Activated T-helper 2 cell treated with anti-CD3 and anti-CD28 coated beads, Interferon-gamma antibody, Interleukin-2, Interleukin-4, amounts not matched to agents 10 μg/mL and 5 μg/mL and 100 μg/mL, durations not matched to agents 14 hours and 24 hours and 36 hours (primary cell): Measurements from ENCODE around the gene PDPK1. TPM values are rescaled to one million over a fixed set of nuclear protein-coding genes. Genes with fewer than 3 reads are reported as not detected.

ENCODE experiments used
- DNase-seq: peaks from one replicate; pipeline ENCODE4 v3.0.0; 2021; ENCODE audit warnings: low spot score
- H3K27ac Mint-ChIP-seq: one replicate; pipeline ENCODE4 v1.8.0; 2021; ENCODE audit warnings: mixed read lengths
- H3K27me3 Mint-ChIP-seq: one replicate; pipeline ENCODE4 v1.8.0; 2021; ENCODE audit warnings: low read depth, mixed read lengths
- H3K36me3 Mint-ChIP-seq: one replicate; pipeline ENCODE4 v1.8.0; 2021; ENCODE audit warnings: low read depth, mixed read lengths
- H3K4me1 Mint-ChIP-seq: one replicate; pipeline ENCODE4 v1.8.0; 2021; ENCODE audit warnings: low read depth, mixed read lengths
- H3K4me3 Mint-ChIP-seq: one replicate; pipeline ENCODE4 v1.8.0; 2021; ENCODE audit warnings: low read depth, mild to moderate bottlenecking, moderate library complexity, mixed read lengths
- H3K9me3 Mint-ChIP-seq: one replicate; pipeline ENCODE4 v1.8.0; 2021; ENCODE audit warnings: mixed read lengths
- intact Hi-C: fragments of 100-400 bp; cut with micrococcal nuclease; formaldehyde crosslinking; loops from one replicate; pipeline ENCODE4 v1.15.1; 2023
- total RNA-seq: library from RNA; stranded (reverse); gene quantifications from 2 replicates; pipeline ENCODE4 v1.2.3, GENCODE V29; 2022

PDPK1 gene
- total RNA-seq, 1 donor from 2014 or later: 45.7 TPM

- Mint-ChIP-seq H3K36me3 (peaks cover 3% of the 10 kb centered on the region), H3K4me1 (no peaks in the 10 kb centered on the region), H3K27ac (no peak overlapping the region), H3K4me3 (no peak overlapping the region), H3K27me3 (no peaks in the 10 kb centered on the region), H3K9me3 (no peaks in the 10 kb centered on the region)
- intact Hi-C loops: no loop called here
- DNase-seq: no peak
These were observed 38.4 kb upstream of the PDPK1 start for GRCh38 chr16:2499454-2499853.

GRCh38 chr16:2499890-2500429, 37.9 kb upstream of the PDPK1 start:
- Mint-ChIP-seq H3K9me3 (no peaks in the 10 kb centered on the region), H3K27me3 (no peaks in the 10 kb centered on the region), H3K36me3 (peaks cover 3% of the 10 kb centered on the region), H3K4me3 (no peak overlapping the region), H3K4me1 (no peaks in the 10 kb centered on the region), H3K27ac (no peak overlapping the region)
- DNase-seq: no peak
- intact Hi-C loops: no loop called here

- intact Hi-C loops: no loop called here
- H3K4me1 Mint-ChIP-seq: no peaks in the 10 kb centered on the region
These were observed 37.3 kb upstream of the PDPK1 start for GRCh38 chr16:2500430-2500917.

GRCh38 chr16:2500918-2501750, 36.7 kb upstream of the PDPK1 start:
- H3K27me3 Mint-ChIP-seq: no peaks in the 10 kb centered on the region
- intact Hi-C loops: no loop called here
- peaks cover 3% of the 10 kb centered on the region for H3K36me3 Mint-ChIP-seq

More at GRCh38 chr16:2500430-2500917, 37.3 kb upstream of the PDPK1 start:
- no peak for DNase-seq
- Mint-ChIP-seq H3K36me3 (peaks cover 3% of the 10 kb centered on the region), H3K4me3 (no peak overlapping the region), H3K9me3 (no peaks in the 10 kb centered on the region), H3K27ac (no peak overlapping the region), H3K27me3 (no peaks in the 10 kb centered on the region)

GRCh38 chr16:2501946-2502895, 35.6 kb upstream of the PDPK1 start:
- Mint-ChIP-seq H3K27me3 (no peaks in the 10 kb centered on the region), H3K4me1 (no peaks in the 10 kb centered on the region), H3K27ac (no peak overlapping the region), H3K9me3 (no peaks in the 10 kb centered on the region), H3K36me3 (peaks cover 3% of the 10 kb centered on the region), H3K4me3 (no peak overlapping the region)
- intact Hi-C loops: no loop called here
- DNase-seq: no peak

More at GRCh38 chr16:2500918-2501750, 36.7 kb upstream of the PDPK1 start:
- no peaks in the 10 kb centered on the region for H3K9me3 Mint-ChIP-seq
- H3K27ac Mint-ChIP-seq: no peak overlapping the region
- H3K4me1 Mint-ChIP-seq: no peaks in the 10 kb centered on the region
- H3K4me3 Mint-ChIP-seq: no peak overlapping the region
- DNase-seq: peak; percentile 69

GRCh38 chr16:2505695-2506094, 32.1 kb upstream of the PDPK1 start:
- intact Hi-C loops: no loop called here
- no peaks in the 10 kb centered on the region for H3K36me3 Mint-ChIP-seq
- DNase-seq: no peak
- no peak overlapping the region for H3K4me3 Mint-ChIP-seq
- no peaks in the 10 kb centered on the region for H3K4me1 Mint-ChIP-seq
- no peaks in the 10 kb centered on the region for H3K9me3 Mint-ChIP-seq
- no peak overlapping the region for H3K27ac Mint-ChIP-seq
- no peaks in the 10 kb centered on the region for H3K27me3 Mint-ChIP-seq

- Mint-ChIP-seq H3K27ac (no peak overlapping the region), H3K4me3 (no peak overlapping the region), H3K27me3 (no peaks in the 10 kb centered on the region), H3K4me1 (no peaks in the 10 kb centered on the region), H3K9me3 (no peaks in the 10 kb centered on the region), H3K36me3 (no peaks in the 10 kb centered on the region)
- intact Hi-C loops: no loop called here
- DNase-seq: no peak
These were observed 30.7 kb upstream of the PDPK1 start for GRCh38 chr16:2507052-2507659.

- intact Hi-C loops: no loop called here
These were observed 30.2 kb upstream of the PDPK1 start for GRCh38 chr16:2507665-2508064.

GRCh38 chr16:2508722-2509400, 29.0 kb upstream of the PDPK1 start:
- H3K4me3 Mint-ChIP-seq: no peak overlapping the region
- no peaks in the 10 kb centered on the region for H3K9me3 Mint-ChIP-seq
- H3K27ac Mint-ChIP-seq: no peak overlapping the region
- no peak for DNase-seq
- intact Hi-C loops: no loop called here
- no peaks in the 10 kb centered on the region for H3K36me3 Mint-ChIP-seq
- H3K4me1 Mint-ChIP-seq: peaks cover 7% of the 10 kb centered on the region
- no peaks in the 10 kb centered on the region for H3K27me3 Mint-ChIP-seq

More at GRCh38 chr16:2507665-2508064, 30.2 kb upstream of the PDPK1 start:
- DNase-seq: no peak
- no peak overlapping the region for H3K4me3 Mint-ChIP-seq
- H3K27me3 Mint-ChIP-seq: no peaks in the 10 kb centered on the region
- no peaks in the 10 kb centered on the region for H3K9me3 Mint-ChIP-seq
- no peak overlapping the region for H3K27ac Mint-ChIP-seq
- H3K36me3 Mint-ChIP-seq: no peaks in the 10 kb centered on the region
- peaks cover under 1% of the 10 kb centered on the region for H3K4me1 Mint-ChIP-seq

- Mint-ChIP-seq H3K27me3 (no peaks in the 10 kb centered on the region), H3K4me1 (peaks cover 18% of the 10 kb centered on the region), H3K9me3 (no peaks in the 10 kb centered on the region), H3K4me3 (no peak overlapping the region), H3K27ac (no peak overlapping the region), H3K36me3 (peaks cover 5% of the 10 kb centered on the region)
- intact Hi-C loops: loop anchor here (5.0 to 10.0 kb wide), 3 partner anchors 169 to 356 kb away; partner anchors contain the start of genes ABCA3, RNPS1 and TRAF7
- DNase-seq: no peak
These were observed 26.6 kb upstream of the PDPK1 start for GRCh38 chr16:2511128-2511800.

GRCh38 chr16:2511996-2512734, 25.7 kb upstream of the PDPK1 start:
- H3K27ac Mint-ChIP-seq: peak overlapping the region; percentile 80
- no peak for DNase-seq

More at GRCh38 chr16:2511996-2512734, 25.7 kb upstream of the PDPK1 start:
- Mint-ChIP-seq H3K4me1 (peaks cover 26% of the 10 kb centered on the region), H3K4me3 (peak overlapping the region; percentile 74), H3K27me3 (no peaks in the 10 kb centered on the region), H3K9me3 (no peaks in the 10 kb centered on the region), H3K36me3 (peaks cover 13% of the 10 kb centered on the region)
- intact Hi-C loops: loop anchor here (2.0 to 10.0 kb wide), 6 partner anchors 21 to 357 kb away; partner anchors contain the start of genes ABCA3, CCNF, E4F1 and RNPS1
